GM20000 (cell line): Measurements from ENCODE around the gene LONRF3.
"Not testable (repeated sequence)": the region's sequence is repeated elsewhere in the genome, so short reads cannot be mapped to it uniquely, and the experiment has no call there.

Source experiments
- DNase-seq: peaks from one replicate; pipeline ENCODE4 v3.0.0; 2012; ENCODE audit warnings: low spot score
- CTCF ChIP-seq: IDR thresholded peaks from 2 replicates; pipeline ENCODE4 v1.5.1; 2012; ENCODE audit warnings: mild to moderate bottlenecking, control low read depth; ENCODE audit errors: extremely low read depth, missing control alignments

The LONRF3 gene

GRCh38 chrX:119008110-119008744 lies 33.8 kb downstream of the LONRF3 start:
- TF ChIP-seq CTCF: peak; percentile 23
- peak; percentile 18 for DNase-seq

GRCh38 chrX:119009071-119009470 lies 34.7 kb downstream of the LONRF3 start:
- DNase-seq: no peak
- no peak for TF ChIP-seq CTCF

- TF ChIP-seq CTCF: no peak
- DNase-seq: no peak
Measured at GRCh38 chrX:119010491-119010890, 36.1 kb downstream of the LONRF3 start.

GRCh38 chrX:119013164-119013563 lies 38.7 kb downstream of the LONRF3 start:
- no peak for TF ChIP-seq CTCF

GRCh38 chrX:119015407-119016237 lies 41.2 kb downstream of the LONRF3 start:
- peak; percentile 22 for DNase-seq
- TF ChIP-seq CTCF: no peak

More at GRCh38 chrX:119013164-119013563, 38.7 kb downstream of the LONRF3 start:
- no peak for DNase-seq

- TF ChIP-seq CTCF: no peak
- no peak for DNase-seq
Measured at GRCh38 chrX:119017077-119017476, 42.7 kb downstream of the LONRF3 start.

- no peak for TF ChIP-seq CTCF
- no peak for DNase-seq
Measured at GRCh38 chrX:119025900-119026299, 51.5 kb downstream of the LONRF3 start.

- DNase-seq: not testable (repeated sequence)
Measured at GRCh38 chrX:119026344-119026743, 51.9 kb downstream of the LONRF3 start.

GRCh38 chrX:119027960-119028732 lies 53.7 kb downstream of the LONRF3 start:
- not testable (repeated sequence) for DNase-seq
